ENCODE measurements around the gene HDAC6. TPM values are rescaled to one million over a fixed set of nuclear protein-coding genes. Genes with fewer than 3 reads are reported as not detected.
A peak's percentile ranks its signal among the peaks of the same experiment; 100 is the strongest.

Gene HDAC6
- total RNA-seq, 2 experiments from 2014 or later, result 95.2 to 95.7 TPM

GRCh38 chrX:48829016-48829735 lies 27.3 kb downstream of the HDAC6 start:
- intact Hi-C loops (cut with DNase I, micrococcal nuclease), result no loop called here
- CTCF ChIA-PET, result no interaction called here
- H3K27ac ChIP-seq (ENCODE audit: low read depth in 1 of 2, low read length in 2 of 2), result no peak overlapping the region
- H3K27ac Mint-ChIP-seq, result no peak overlapping the region
- peaks cover 4% of the 10 kb centered on the region for H3K36me3 ChIP-seq (ENCODE audit: insufficient read depth, low read length)
- peaks cover 21% of the 10 kb centered on the region for H3K4me1 ChIP-seq (ENCODE audit: insufficient read depth, low read length)
- H3K4me3 Mint-ChIP-seq, result no peak overlapping the region
- no peak for ATAC-seq (ENCODE audit: poor library complexity)
- peaks cover 53% of the 10 kb centered on the region for H3K27me3 Mint-ChIP-seq
- H3K9me3 Mint-ChIP-seq, result no peaks in the 10 kb centered on the region
- peaks cover 16 to 50% of the 10 kb centered on the region in 2 experiments for H3K27me3 ChIP-seq (ENCODE audit: control insufficient read depth in 1 of 2, insufficient read depth in 2 of 2, low read length in 2 of 2)
- no peak overlapping the region for H3K4me3 ChIP-seq (ENCODE audit: low read length)
- DNase-seq, result no peak
- H3K4me1 Mint-ChIP-seq (ENCODE audit: low read depth), result peaks cover 13% of the 10 kb centered on the region
- TF ChIP-seq CTCF (IDR thresholded peaks at IDR 0.05), result no peak
- POLR2A ChIA-PET, result no interaction called here
- H3K36me3 Mint-ChIP-seq (ENCODE audit: low read depth), result no peaks in the 10 kb centered on the region
- H3K9me3 ChIP-seq (ENCODE audit: control insufficient read depth in 1 of 2, insufficient read depth in 1 of 2, low read length in 2 of 2), result peaks cover 0 to 4% of the 10 kb centered on the region in 2 experiments

GRCh38 chrX:48831136-48831908 lies 29.5 kb downstream of the HDAC6 start:
- Mint-ChIP-seq H3K36me3 (ENCODE audit: low read depth) (no peaks in the 10 kb centered on the region), H3K27ac (no peak overlapping the region), H3K27me3 (peaks cover 61% of the 10 kb centered on the region), H3K9me3 (no peaks in the 10 kb centered on the region), H3K4me3 (no peak overlapping the region), H3K4me1 (ENCODE audit: low read depth) (peaks cover 21% of the 10 kb centered on the region)
- peaks cover 0 to 4% of the 10 kb centered on the region in 2 experiments for H3K9me3 ChIP-seq (ENCODE audit: control insufficient read depth in 1 of 2, insufficient read depth in 1 of 2, low read length in 2 of 2)
- no peak overlapping the region for H3K27ac ChIP-seq (ENCODE audit: low read depth in 1 of 2, low read length in 2 of 2)
- no peak overlapping the region for H3K4me3 ChIP-seq (ENCODE audit: low read length)
- DNase-seq, result peak in 1 of 14 experiments; percentile 13
- ATAC-seq (ENCODE audit: poor library complexity), result no peak
- H3K36me3 ChIP-seq (ENCODE audit: insufficient read depth, low read length), result no peaks in the 10 kb centered on the region
- ChIA-PET POLR2A (no interaction called here), CTCF (no interaction called here)
- H3K4me1 ChIP-seq (ENCODE audit: insufficient read depth, low read length), result peaks cover 29% of the 10 kb centered on the region
- intact Hi-C loops (cut with DNase I, micrococcal nuclease), result loop anchor here in 1 of 2 experiments (10.0 kb wide), 1 partner anchor 53 kb away; no protein-coding TSS in a partner anchor
- H3K27me3 ChIP-seq (ENCODE audit: control insufficient read depth in 1 of 2, insufficient read depth in 2 of 2, low read length in 2 of 2), result peaks cover 5 to 46% of the 10 kb centered on the region in 2 experiments
- TF ChIP-seq CTCF (IDR thresholded peaks at IDR 0.05), result no peak

GRCh38 chrX:48831909-48832291 lies 30.0 kb downstream of the HDAC6 start:
- Mint-ChIP-seq H3K27me3 (peaks cover 61% of the 10 kb centered on the region), H3K4me3 (no peak overlapping the region), H3K4me1 (ENCODE audit: low read depth) (peaks cover 21% of the 10 kb centered on the region), H3K9me3 (no peaks in the 10 kb centered on the region), H3K36me3 (ENCODE audit: low read depth) (no peaks in the 10 kb centered on the region), H3K27ac (no peak overlapping the region)
- Histone ChIP-seq H3K27ac (ENCODE audit: low read depth in 1 of 2, low read length in 2 of 2) (no peak overlapping the region), H3K4me1 (ENCODE audit: insufficient read depth, low read length) (peaks cover 25% of the 10 kb centered on the region), H3K4me3 (ENCODE audit: low read length) (no peak overlapping the region), H3K27me3 (ENCODE audit: control insufficient read depth in 1 of 2, insufficient read depth in 2 of 2, low read length in 2 of 2) (peaks cover 5 to 46% of the 10 kb centered on the region in 2 experiments), H3K36me3 (ENCODE audit: insufficient read depth, low read length) (no peaks in the 10 kb centered on the region), H3K9me3 (ENCODE audit: control insufficient read depth in 1 of 2, insufficient read depth in 1 of 2, low read length in 2 of 2) (peaks cover 0 to 4% of the 10 kb centered on the region in 2 experiments)
- intact Hi-C loops (cut with DNase I, micrococcal nuclease), result loop anchor here in 1 of 2 experiments (10.0 kb wide), 1 partner anchor 53 kb away; no protein-coding TSS in a partner anchor
- DNase-seq, result no peak
- ChIA-PET POLR2A (no interaction called here), CTCF (no interaction called here)
- TF ChIP-seq CTCF (IDR thresholded peaks at IDR 0.05), result no peak
- no peak for ATAC-seq (ENCODE audit: poor library complexity)

All from CD4-positive, alpha-beta T cell (primary cell).